ENCODE results near the gene MGAT5B. TPM values are rescaled to one million over a fixed set of nuclear protein-coding genes. Genes with fewer than 3 reads are reported as not detected.
A peak's percentile ranks its signal among the peaks of the same experiment; 100 is the strongest.

The MGAT5B gene
- total RNA-seq, 1 donor from 2014 or later = 6.2 TPM

GRCh38 chr17:76912421-76913164 is 44.4 kb downstream of the MGAT5B start:
- no peaks in the 10 kb centered on the region for H3K4me1 Mint-ChIP-seq (ENCODE audit: unreplicated experiment)

GRCh38 chr17:76914937-76915336 is 46.7 kb downstream of the MGAT5B start:
- H3K27me3 Mint-ChIP-seq (ENCODE audit: unreplicated experiment) = peaks cover 2% of the 10 kb centered on the region

More at GRCh38 chr17:76912421-76913164, 44.4 kb downstream of the MGAT5B start:
- no peak for DNase-seq (ENCODE audit: low spot score)
- TF ChIP-seq CTCF (IDR thresholded peaks at IDR 0.05; ENCODE audit: unreplicated experiment) = no peak
- Mint-ChIP-seq H3K9me3 (ENCODE audit: unreplicated experiment) (no peaks in the 10 kb centered on the region), H3K27ac (ENCODE audit: unreplicated experiment) (no peak overlapping the region), H3K36me3 (ENCODE audit: low read depth, unreplicated experiment) (peaks cover 4% of the 10 kb centered on the region), H3K27me3 (ENCODE audit: unreplicated experiment) (peaks cover 2% of the 10 kb centered on the region), H3K4me3 (ENCODE audit: unreplicated experiment) (no peak overlapping the region)

GRCh38 chr17:76915840-76916510 is 47.8 kb downstream of the MGAT5B start:
- DNase-seq (ENCODE audit: low spot score) = no peak
- Mint-ChIP-seq H3K27ac (ENCODE audit: unreplicated experiment) (no peak overlapping the region), H3K4me1 (ENCODE audit: unreplicated experiment) (peaks cover 5% of the 10 kb centered on the region), H3K36me3 (ENCODE audit: low read depth, unreplicated experiment) (peaks cover 4% of the 10 kb centered on the region), H3K27me3 (ENCODE audit: unreplicated experiment) (peaks cover 2% of the 10 kb centered on the region), H3K9me3 (ENCODE audit: unreplicated experiment) (no peaks in the 10 kb centered on the region), H3K4me3 (ENCODE audit: unreplicated experiment) (no peak overlapping the region)
- no peak for TF ChIP-seq CTCF (IDR thresholded peaks at IDR 0.05; ENCODE audit: unreplicated experiment)

More at GRCh38 chr17:76914937-76915336, 46.7 kb downstream of the MGAT5B start:
- Mint-ChIP-seq H3K4me1 (ENCODE audit: unreplicated experiment) (peaks cover 5% of the 10 kb centered on the region), H3K4me3 (ENCODE audit: unreplicated experiment) (no peak overlapping the region), H3K27ac (ENCODE audit: unreplicated experiment) (no peak overlapping the region), H3K36me3 (ENCODE audit: low read depth, unreplicated experiment) (peaks cover 4% of the 10 kb centered on the region), H3K9me3 (ENCODE audit: unreplicated experiment) (no peaks in the 10 kb centered on the region)
- no peak for TF ChIP-seq CTCF (IDR thresholded peaks at IDR 0.05; ENCODE audit: unreplicated experiment)
- DNase-seq (ENCODE audit: low spot score) = no peak

- Mint-ChIP-seq H3K4me3 (ENCODE audit: unreplicated experiment) (no peak overlapping the region), H3K9me3 (ENCODE audit: unreplicated experiment) (no peaks in the 10 kb centered on the region), H3K27me3 (ENCODE audit: unreplicated experiment) (peaks cover 4% of the 10 kb centered on the region), H3K27ac (ENCODE audit: unreplicated experiment) (no peak overlapping the region), H3K4me1 (ENCODE audit: unreplicated experiment) (peaks cover 11% of the 10 kb centered on the region), H3K36me3 (ENCODE audit: low read depth, unreplicated experiment) (peaks cover 2% of the 10 kb centered on the region)
- TF ChIP-seq CTCF (IDR thresholded peaks at IDR 0.05; ENCODE audit: unreplicated experiment) = no peak
- DNase-seq (ENCODE audit: low spot score) = peak; percentile 23
Measured at GRCh38 chr17:76917829-76918228, 49.6 kb downstream of the MGAT5B start.

GRCh38 chr17:76918811-76919210 is 50.6 kb downstream of the MGAT5B start:
- no peaks in the 10 kb centered on the region for H3K36me3 Mint-ChIP-seq (ENCODE audit: low read depth, unreplicated experiment)
- no peak overlapping the region for H3K4me3 Mint-ChIP-seq (ENCODE audit: unreplicated experiment)
- H3K27me3 Mint-ChIP-seq (ENCODE audit: unreplicated experiment) = peaks cover 4% of the 10 kb centered on the region
- no peak overlapping the region for H3K27ac Mint-ChIP-seq (ENCODE audit: unreplicated experiment)
- peaks cover 11% of the 10 kb centered on the region for H3K4me1 Mint-ChIP-seq (ENCODE audit: unreplicated experiment)
- DNase-seq (ENCODE audit: low spot score) = no peak
- TF ChIP-seq CTCF (IDR thresholded peaks at IDR 0.05; ENCODE audit: unreplicated experiment) = no peak
- H3K9me3 Mint-ChIP-seq (ENCODE audit: unreplicated experiment) = no peaks in the 10 kb centered on the region
